ENCODE measurements around the gene NOSIP.

DNA sequence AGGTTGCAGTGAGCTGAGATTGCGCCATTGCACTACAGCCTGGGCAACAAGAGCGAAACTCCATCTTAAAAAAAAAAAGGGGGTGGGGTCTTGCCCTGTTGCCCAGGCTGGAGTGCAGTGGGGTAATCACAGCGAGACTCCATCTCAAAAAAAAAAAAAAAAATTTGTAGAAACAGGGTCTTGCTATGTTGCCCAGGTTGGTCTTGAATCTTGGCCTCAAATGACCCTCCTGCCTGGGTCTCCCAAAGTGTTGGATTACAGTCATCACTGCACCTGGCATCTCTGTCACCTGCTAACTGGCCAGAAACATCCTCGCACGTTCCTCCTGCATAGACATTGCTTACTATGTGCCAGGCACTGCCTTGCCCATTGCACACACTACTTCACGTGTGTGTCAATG is 38.4 kb downstream of the NOSIP start:
- TF ChIP-seq POLR2A (IDR thresholded peaks at IDR 0.05; ENCODE audit: extremely low read depth, insufficient read length): no peak
- TF ChIP-seq, protein P1, sequence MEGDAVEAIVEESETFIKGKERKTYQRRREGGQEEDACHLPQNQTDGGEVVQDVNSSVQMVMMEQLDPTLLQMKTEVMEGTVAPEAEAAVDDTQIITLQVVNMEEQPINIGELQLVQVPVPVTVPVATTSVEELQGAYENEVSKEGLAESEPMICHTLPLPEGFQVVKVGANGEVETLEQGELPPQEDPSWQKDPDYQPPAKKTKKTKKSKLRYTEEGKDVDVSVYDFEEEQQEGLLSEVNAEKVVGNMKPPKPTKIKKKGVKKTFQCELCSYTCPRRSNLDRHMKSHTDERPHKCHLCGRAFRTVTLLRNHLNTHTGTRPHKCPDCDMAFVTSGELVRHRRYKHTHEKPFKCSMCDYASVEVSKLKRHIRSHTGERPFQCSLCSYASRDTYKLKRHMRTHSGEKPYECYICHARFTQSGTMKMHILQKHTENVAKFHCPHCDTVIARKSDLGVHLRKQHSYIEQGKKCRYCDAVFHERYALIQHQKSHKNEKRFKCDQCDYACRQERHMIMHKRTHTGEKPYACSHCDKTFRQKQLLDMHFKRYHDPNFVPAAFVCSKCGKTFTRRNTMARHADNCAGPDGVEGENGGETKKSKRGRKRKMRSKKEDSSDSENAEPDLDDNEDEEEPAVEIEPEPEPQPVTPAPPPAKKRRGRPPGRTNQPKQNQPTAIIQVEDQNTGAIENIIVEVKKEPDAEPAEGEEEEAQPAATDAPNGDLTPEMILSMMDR (IDR thresholded peaks at IDR 0.05; ENCODE audit: low read depth, low read length): no peak
- TF ChIP-seq, protein P2, sequence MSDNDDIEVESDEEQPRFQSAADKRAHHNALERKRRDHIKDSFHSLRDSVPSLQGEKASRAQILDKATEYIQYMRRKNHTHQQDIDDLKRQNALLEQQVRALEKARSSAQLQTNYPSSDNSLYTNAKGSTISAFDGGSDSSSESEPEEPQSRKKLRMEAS (IDR thresholded peaks at IDR 0.05; ENCODE audit: low read depth, low read length): no peak
